ENCODE results near the gene ARL5B.
A peak's percentile ranks its signal among the peaks of the same experiment; 100 is the strongest.

ARL5B gene

DNA sequence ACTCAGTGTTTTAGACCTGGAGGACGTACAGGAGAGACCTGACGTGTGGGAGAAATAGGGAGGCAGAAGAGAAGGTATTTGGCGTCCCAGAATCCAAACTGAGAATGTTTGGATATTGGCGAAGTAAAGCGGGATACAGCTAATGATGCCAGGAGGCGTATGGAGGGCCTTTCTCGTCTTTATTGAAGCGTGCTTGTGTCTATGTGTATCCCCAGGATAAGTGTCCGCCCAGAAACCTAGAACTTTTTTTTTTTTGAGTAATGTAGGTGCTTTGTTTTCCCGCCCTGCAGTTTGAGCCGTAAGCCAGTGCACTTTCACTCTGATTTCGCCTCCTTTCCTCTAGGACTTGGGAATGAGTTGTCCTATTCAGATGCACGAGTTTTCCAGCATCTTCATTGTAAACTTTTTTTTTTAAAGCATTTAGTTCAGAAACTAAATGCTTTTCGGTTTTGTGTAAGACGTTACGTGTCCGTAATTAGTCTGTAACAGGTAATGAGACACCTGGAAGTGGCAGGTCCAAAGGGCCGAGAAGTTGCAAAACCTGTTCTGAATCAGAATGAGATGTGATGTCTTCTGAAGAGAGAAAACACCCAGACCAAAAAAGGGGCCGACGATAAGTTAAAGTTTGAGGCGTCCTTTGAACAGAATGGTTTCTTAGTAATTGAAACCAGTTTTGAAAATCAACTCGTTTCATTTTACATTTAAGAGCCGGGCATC lies 746 bp downstream of the ARL5B start:
- peak; percentile 6 to 9 for DNase-seq

DNA sequence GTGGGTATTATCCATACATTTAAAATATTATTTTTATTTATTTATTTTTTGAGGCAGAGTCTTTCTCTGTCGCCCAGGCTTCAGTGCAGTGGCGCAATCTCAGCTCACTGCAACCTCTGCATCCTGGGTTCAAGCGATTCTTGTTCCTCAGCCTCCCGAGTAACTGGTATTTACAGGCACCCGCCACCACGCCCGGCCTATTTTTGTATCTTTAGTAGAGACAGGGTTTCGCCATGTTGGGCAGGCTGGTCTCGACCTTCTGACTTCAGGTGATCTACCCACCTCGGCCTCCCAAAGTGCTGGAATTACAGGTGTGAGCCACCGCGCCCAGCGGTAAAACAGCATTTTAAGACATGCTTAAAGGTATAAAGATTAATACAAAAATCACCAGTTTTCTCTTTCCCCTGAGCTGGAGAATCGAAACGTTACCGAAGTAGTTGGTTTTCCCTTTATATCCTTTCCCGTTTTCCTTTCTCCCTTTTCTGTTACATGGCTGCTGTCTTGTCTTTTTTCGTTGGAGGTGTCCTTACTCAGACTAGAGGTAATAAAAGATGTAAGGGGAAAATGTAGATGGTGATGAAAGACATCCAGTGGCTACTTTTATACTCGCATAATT lies 1.7 kb downstream of the ARL5B start:
- DNase-seq = no peak

DNA sequence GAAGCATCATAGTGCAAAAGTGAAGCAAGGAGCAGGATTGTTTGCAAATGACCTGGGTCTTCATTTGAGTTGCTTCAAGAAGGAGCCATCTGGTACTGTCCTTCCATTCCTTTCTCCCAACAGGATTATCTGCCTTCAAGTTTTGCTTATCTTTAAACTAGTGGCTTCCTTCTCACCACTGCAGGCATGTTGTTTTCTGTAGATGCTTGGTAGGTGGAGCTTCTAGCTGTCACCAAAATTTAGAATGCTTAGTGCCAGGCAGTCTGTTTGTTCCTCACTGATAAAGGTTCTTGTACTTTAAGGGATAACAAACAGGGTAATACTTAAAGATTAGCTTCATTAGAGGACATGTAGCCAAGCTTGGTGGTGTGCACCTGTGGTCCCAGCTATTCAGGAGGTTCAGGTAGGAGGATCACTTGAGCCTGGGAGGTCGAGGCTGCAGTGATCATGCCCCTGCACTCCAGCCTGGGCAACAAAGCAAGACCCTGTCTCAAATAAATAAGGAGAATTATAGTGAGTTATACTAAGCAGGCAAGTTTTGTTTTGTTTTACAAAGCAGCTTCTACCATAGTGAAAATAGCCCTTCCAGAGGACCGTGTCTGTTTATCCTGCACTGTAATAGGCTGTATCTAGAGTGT lies 5.7 kb downstream of the ARL5B start:
- no peak for DNase-seq

DNA sequence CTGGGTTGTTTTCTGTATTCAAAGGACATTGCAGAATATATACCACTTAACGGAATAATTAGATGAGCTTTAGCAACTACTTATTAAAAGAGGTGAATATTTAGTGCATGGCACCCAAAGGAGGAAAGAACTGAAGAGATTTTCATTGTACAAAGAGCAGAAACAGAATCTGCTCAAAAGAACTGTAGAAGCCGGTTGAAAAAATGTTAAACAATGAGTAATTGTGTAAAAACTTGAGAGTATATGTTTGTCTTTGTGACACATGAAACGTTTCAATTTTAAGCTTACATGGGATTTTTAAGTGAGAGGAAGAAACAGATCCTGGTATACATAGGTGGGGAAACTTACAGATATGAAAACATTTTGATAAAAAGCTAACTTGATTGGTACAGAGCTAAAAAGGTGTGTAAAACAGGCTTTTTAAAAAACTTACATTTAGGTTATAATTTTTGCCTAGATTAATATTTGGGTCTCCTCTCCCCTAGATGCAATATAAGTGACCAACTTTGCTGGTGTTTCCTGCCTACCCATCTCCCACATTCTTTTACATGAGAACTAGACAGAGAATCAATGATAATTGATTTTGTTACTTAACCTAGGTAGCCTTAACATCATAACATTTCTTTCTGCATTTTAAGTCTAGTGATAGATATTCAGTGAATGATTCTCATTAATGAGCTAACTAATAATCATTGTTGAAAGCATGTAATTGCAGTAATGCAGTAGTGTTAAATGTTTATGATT lies 6.8 kb downstream of the ARL5B start:
- DNase-seq = no peak

DNA sequence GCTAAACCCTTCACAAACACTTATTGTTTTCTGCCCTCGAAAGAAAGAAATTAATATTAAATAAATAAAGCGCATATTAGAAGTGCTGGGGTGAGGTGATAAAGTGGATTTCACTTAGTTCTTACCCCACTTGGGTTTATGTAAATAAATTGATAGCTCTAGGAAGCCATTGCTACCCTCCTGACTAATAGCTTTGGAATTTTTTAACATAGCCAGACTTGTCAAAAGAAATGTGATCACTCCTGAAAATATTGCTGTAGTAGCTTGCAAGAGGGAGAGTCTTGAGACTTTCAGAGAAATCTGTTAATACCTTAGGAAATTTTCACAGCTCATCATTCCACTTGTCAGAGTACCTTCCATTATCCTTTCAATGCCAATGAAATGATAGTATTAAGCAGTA lies 7.6 kb downstream of the ARL5B start:
- no peak for DNase-seq

DNA sequence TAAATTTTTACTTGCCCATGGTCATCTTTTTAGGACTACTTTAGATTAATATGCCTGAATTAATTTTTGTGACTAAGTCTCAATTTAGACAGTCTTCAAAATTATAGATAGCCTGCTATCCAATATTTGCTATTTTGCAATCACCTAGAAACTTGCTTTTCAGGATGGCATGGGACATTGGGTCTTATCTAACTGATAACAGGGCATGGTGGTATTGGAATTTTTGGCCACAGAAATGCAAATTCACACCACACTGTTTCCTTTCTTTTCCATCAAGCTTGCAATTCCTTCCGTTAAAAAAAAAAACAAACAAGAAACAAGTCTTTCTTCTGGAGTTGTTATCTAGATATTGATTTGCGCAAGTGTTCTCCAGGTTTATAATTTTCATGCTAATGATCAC lies 8.8 kb downstream of the ARL5B start:
- DNase-seq = no peak

DNA sequence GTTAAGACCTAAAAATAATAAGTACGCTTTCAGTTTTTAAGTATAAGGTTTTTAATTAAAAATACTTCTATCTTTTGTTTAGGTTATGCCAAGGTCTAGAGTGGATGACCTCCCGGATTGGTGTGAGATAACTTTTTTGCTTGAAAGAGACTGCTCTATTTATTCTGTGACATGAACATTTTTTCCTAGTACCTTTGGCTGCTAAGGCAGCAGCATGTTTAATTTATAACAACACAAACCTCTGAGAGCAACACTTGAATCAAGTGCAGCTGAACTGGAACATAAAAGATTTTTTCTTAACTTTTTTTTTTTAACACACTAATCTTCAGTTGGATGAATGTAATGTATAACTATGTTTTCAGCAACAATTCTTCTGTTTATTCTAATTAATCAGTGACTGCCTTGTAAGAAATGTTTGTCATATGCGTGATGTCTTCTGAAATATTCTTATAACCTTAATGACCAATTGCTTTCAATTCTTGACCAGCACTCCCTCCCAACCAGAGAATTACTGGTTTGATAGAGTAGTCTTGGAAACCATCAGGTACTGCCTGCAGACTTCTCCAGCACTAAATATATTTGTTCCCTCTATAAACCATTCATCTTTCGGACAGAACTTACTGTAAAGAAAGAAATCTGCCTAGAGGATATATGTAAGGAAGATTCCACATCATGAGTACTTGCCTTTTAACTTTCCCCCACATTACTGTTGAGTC lies 16.0 kb downstream of the ARL5B start:
- DNase-seq = no peak

DNA sequence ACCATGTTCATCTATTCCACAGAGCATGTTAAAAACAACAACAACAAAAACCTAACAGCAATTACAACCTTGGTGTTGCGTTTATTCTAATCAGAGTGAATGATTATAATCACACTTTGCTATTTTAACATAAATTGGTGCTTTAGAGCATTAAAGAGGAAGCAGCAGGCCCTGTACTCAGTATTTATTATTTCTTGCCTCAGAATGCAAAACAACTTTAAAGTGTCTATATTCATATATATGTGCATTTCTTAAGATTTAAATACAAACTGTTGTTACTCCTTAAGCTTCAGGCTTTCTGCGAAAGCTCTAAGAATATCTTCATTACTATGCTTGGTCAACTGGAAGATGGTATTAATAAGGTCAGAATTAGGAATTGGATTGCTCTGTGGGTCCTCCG lies 21.5 kb downstream of the ARL5B start:
- no peak for DNase-seq

DNA sequence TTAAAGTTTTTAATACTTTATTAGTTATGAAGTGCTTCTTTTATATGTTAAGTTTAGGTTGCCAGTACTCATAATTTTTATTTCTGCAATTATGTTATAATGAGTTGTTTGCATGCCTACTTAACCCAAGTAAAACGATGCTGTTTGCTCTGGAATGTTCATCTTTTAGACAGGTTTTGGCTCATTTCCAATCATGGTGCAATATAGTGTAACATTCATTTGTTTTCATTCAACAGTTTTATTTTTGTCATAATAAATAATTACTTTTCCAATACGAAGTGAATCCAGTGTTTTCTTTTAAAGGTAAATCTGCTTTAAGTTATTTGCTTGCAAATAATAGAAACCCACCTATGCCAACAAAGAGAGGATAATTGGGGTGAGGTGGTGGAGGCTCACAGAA lies 22.1 kb downstream of the ARL5B start:
- DNase-seq = no peak

DNA sequence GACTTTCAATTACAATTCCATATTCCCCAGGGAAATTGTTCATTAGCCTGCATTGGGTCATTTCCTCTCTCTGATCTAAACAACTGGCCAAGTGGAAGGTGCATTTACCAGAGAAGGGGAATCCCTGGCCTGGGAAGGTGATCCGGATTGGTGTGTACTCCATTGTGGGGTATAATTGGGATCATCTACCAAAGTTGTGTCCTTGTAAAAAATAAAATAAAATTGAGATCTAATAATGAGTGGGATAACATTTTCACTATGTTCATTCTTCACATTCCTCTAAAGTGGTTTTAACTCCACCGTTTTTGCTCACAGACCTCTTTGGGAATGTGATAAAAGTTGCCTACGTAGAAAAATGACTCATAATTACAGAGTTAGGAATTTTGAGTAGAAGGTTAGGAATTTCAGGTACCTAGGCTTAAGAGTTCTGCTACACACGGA lies 22.8 kb downstream of the ARL5B start:
- DNase-seq = no peak

DNA sequence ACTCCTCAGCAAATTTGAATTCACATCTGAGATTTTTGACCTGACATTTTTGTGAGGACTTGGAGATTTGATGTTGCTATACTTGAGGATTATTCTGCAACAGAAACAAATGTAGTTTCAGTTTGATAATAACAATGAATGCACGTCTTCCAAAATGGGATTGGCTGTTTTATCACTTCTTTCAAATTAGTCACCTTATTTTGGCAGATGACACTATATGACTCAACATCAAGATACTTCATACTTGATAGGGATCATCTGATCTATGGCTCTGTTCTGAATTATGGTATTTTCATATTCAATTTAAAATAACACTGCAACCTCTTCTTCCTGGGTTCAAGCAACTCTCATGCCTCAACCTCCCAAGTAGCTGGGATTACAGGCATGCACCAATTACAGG lies 24.2 kb downstream of the ARL5B start:
- DNase-seq = no peak

DNA sequence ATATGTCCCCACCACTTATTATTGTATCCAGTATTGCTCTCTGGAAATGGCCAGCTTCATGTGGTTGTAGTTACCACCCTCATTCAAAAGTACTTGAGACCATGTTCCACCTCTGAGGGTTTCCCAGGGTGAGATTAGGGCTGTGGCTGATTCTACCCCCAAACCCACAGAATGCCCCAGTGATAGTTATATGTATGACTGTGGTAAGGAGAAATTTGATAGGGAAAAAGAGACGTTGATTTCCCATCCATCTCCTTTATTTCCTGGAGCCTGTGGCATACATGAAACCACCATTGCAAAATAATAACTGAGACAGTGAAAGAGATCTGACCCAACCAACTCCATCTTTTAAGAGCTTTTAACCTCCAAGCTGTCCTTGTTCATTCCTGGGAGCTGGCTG lies 25.2 kb downstream of the ARL5B start:
- DNase-seq = no peak

DNA sequence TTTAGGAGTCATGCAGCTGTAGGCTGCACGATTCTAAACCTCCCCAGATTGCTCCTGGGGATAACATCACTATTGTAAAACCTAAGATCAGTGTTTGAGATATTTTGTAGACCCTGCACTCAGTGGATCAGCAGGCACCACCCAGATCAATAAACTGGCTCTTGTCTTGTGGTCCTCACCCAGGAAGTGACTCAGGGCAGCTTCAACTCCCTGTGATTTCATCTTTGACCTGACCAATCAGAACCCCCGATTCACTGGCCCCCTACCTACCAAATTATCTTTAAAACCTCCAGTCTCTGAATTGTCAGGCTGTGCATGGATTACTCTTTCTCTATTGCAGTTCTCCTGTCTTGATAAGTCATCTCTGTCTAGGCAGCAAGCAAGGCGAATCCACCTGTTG lies 25.7 kb downstream of the ARL5B start:
- DNase-seq = no peak

DNA sequence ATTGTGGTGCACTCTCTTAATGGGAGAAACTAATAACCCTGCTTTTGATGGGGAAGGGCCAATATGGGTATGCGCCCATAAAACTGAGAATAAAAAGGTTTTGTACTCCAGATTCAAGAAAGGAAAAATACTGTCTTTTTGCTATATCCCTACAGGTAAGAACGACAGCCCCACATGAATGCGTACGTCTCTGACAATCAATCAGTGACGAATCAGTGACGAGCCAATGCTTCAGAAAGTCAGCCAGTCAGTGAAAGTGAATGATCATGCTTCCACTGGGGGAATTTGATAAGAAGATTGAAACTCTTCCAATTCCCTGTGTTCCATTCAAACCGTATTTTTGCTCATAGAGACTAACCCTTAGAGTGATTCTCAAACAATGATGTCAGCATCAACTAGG lies 26.3 kb downstream of the ARL5B start:
- DNase-seq = no peak

DNA sequence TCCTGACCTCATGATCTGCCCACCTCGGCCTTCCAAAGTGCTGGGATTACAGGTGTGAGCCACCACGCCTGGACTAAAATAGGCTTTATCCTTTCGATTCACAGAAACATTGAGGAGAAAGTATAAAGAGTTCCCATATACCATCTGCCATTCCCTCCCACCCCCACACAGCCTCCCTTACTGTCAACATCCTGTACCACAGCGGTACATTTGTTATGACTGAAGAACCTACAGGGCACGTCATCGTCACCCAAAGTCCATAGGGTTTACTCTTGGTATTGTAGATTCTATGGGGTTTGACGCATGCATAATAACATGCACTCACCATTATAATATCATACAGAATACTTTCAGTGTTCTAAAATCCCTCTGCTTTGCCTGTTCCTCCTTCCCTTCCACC lies 28.0 kb downstream of the ARL5B start:
- DNase-seq = no peak

DNA sequence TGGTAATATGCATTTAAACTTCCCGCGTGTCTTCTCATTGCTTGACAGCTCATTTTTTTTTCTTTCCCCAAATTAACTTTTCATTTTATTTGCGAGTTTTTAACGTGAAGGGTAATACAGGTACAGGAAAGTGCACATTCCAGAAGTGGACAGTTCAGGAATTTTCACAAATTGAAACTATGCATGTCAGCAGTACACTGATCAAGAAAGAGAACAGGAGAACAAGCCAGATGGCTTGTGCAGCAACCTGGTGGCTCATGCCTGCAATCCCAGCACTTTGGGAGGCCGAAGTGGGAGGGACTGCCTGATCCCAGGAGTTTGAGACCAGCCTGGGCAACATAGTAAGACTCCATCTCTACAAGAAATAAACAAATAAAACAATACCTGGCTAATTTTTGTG lies 28.5 kb downstream of the ARL5B start:
- no peak for DNase-seq

DNA sequence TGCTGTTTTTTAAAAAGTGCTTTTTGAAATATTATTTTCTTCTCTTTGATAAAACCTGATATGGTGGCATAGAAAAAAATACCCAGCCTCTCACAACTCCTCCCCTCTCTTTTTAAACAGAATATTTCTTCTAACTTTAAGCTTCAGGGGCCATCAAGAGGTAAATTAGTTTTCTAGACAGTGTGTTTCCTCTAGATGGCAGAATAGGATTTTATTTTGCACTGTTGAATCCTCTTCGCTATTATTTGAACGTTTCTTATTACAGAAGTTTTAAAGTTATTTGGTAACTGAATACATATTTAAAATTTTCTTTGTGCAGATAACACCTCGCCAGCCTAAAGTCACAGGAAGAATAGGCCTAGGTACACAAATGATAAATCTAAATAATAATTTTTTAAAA lies 30.3 kb downstream of the ARL5B start:
- peak in 1 of 2 donors; percentile 4 for DNase-seq

DNA sequence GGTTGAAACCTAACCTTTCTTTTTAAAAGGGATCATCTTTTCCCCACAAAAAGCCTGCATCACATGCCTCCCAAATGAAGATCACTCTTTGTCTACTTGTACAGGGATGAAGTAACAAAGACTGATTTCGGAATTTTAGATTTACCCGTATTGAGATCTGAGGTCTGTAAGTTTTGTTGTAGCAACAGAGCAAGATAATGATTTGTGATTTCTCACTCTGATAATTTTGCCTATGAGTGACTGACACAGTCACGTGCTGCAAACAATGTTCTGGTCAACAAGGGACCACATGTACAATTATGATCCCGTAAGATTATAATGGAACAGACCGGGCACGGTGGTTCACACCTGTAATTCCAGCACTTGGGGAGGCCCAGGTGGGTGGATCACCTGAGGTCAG lies 31.3 kb downstream of the ARL5B start:
- DNase-seq = no peak

DNA sequence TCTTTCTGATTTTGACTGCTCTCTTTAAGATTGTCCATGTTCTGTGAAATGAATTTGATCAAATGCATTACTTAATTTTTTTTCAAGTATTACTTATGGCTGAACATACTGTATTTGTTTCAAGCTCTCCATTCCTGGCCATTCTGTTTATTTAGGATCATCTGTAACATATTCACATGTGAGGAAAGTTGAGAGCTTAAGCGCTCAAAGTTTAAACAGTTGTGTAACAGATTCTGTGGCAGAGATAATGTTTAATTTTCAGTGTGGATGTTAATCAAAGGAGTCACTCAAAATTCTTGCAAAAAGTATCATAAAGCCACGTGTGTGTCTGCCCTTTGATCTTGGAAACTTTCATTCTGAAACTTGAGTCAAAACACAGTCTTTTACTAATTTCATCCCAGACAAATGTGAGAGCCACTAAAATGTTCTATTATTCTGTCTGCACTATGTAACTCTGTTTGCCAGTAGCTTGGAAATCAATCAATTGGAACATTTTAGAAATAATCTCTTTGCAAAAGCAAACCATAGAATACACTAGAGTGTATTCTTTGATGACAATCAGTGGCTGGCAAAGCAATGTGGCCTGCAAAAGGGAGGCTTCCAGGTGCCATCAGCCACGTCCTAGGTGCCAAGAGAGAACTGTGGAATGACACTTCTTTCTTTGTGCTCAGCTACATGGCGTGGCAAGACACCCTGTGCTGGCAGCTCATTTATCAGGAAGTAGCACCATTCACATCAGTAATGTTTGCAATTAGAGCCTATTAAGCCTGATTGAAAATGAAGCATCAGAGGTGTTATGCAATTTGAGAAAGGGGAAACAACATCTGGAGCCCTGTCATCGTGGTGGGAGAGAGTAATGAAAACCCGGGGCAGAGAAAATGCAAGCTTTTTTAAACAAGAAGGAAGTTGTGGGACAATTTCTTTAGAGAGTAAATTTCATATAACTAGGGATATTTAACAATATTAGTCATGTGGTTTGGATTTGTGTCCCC lies 40.9 kb downstream of the ARL5B start:
- peak; percentile 25 to 33 for DNase-seq

DNA sequence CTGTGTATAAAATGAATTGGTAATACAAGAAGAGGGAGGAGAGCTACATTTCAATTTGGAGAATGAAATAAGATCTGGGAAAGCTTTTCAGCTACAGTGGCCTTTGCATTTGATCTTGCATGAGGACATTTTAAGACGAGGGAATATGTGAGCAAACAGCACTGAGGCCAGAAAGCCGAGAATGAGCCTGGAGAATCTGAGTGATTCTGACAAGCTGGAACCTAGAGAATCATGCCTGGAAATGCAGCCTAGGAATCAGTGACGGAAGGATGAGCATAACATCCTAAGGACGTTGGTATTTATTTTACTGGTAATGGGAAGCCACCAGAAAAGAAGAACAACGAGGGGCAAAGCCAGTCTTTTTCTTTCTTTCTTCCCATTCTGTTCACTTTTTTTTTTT lies 44.3 kb downstream of the ARL5B start:
- no peak for DNase-seq

DNA sequence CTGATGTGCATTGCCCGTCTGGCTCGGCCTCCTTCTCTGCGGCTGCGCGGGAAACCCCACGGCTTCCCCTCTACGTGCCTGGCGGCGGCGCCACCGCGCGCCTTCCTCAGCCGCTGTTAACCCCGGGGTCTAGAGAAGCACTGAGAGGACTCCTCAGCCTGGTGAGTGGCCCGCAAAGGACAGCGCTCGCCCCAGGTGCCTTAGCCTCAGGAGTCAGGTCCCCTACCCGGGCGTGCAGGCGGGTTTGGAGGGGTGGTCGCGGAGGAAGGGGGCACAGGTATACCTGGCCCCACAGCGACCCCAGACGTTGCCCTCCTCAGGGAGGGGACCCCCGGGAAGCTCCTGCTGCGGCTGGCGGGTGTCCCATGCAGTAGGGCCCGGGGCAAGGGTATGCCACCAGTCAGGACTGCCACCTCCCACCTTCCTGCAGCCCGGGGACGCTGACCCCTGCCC lies 51.0 kb downstream of the ARL5B start:
- DNase-seq = no peak

DNA sequence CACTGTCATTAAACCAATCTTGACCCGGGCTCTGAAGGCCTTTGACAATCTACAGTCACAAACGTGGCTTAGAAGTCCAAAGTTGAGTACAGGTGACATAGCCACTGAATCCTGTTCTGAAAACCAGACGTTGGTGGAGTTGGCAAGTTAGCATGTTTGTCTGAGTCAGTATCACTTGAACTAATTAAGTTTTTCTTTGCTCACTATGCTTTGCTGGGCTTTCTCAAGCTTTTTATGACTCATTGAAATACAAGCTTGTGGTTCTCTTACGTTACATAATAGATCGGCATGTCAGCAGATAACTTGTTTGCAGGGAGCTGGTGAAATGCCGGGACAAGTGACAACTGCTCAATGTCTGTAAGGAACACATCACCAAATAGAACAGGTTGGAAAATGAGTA lies 53.8 kb downstream of the ARL5B start:
- DNase-seq = peak in 1 of 2 donors; percentile 50

All from inflammatory macrophage treated with lipopolysaccharide for 1 hour (primary cell).